GM21786 (cell line): ENCODE measurements around the gene MYO18B.
A peak's percentile ranks its signal among the peaks of the same experiment; 100 is the strongest.

Experiments
- ATAC-seq: cut with Tn5 transposase; IDR thresholded peaks from one replicate; pipeline ENCODE4 v1.9.1; 2021; ENCODE audit not compliant: unreplicated experiment

Gene MYO18B

GRCh38 chr22:25747245-25747944 lies 5.4 kb downstream of the MYO18B start:
- ATAC-seq = no peak

- no peak for ATAC-seq
Measured at GRCh38 chr22:25748140-25748539, 6.2 kb downstream of the MYO18B start.

GRCh38 chr22:25748704-25749103 lies 6.7 kb downstream of the MYO18B start:
- no peak for ATAC-seq

GRCh38 chr22:25749420-25750169 lies 7.6 kb downstream of the MYO18B start:
- ATAC-seq = peak; percentile 65

GRCh38 chr22:25750569-25751173 lies 8.7 kb downstream of the MYO18B start:
- ATAC-seq = no peak

GRCh38 chr22:25751174-25751581 lies 9.2 kb downstream of the MYO18B start:
- no peak for ATAC-seq

GRCh38 chr22:25752615-25753214 lies 10.7 kb downstream of the MYO18B start:
- ATAC-seq = no peak

GRCh38 chr22:25753252-25753651 lies 11.3 kb downstream of the MYO18B start:
- no peak for ATAC-seq

GRCh38 chr22:25754527-25755202 lies 12.7 kb downstream of the MYO18B start:
- no peak for ATAC-seq

- ATAC-seq = no peak
Measured at GRCh38 chr22:25757686-25758085, 15.7 kb downstream of the MYO18B start.

GRCh38 chr22:25758316-25758715 lies 16.3 kb downstream of the MYO18B start:
- ATAC-seq = no peak

- ATAC-seq = no peak
Measured at GRCh38 chr22:25759825-25760231, 17.8 kb downstream of the MYO18B start.

GRCh38 chr22:25760294-25760693 lies 18.3 kb downstream of the MYO18B start:
- ATAC-seq = no peak

GRCh38 chr22:25760848-25761595 lies 19.0 kb downstream of the MYO18B start:
- no peak for ATAC-seq

- ATAC-seq = no peak
Measured at GRCh38 chr22:25762147-25762546, 20.2 kb downstream of the MYO18B start.

- no peak for ATAC-seq
Measured at GRCh38 chr22:25763239-25763777, 21.3 kb downstream of the MYO18B start.

GRCh38 chr22:25764270-25765015 lies 22.5 kb downstream of the MYO18B start:
- ATAC-seq = no peak

GRCh38 chr22:25765016-25765367 lies 23.0 kb downstream of the MYO18B start:
- ATAC-seq = no peak

- ATAC-seq = no peak
Measured at GRCh38 chr22:25765801-25766200, 23.8 kb downstream of the MYO18B start.

GRCh38 chr22:25766418-25766817 lies 24.4 kb downstream of the MYO18B start:
- ATAC-seq = no peak
